ENCODE measurements around the gene KCND2. TPM values are rescaled to one million over a fixed set of nuclear protein-coding genes. Genes with fewer than 3 reads are reported as not detected.

The KCND2 gene
- total and polyA plus RNA-seq, 11 donors = 0.04 to 0.41 (median 0.16) TPM; not detected in 4

DNA sequence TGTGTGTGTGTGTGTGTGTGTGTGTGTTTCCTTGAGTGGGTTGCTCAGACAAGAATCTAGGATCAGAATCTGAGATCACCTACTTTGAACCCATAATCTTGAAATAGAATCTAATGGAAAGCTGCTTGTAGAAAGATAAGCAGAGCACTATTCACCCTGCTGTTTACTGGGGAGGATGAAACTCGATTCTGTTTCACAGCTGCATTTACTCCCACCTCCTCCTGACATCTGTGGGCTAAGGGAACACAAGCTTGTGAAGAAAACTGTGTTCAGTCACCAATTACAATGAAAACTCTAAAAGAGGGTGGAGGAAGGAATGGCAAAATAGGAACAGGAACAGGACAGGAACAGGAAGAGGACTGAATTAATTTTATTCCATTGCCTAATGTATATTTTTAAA is 315.4 kb downstream of the KCND2 start:
- Histone ChIP-seq H3K4me1 (no peaks in the 10 kb centered on the region), H3K9me3 (no peaks in the 10 kb centered on the region), H3K27ac (no peak overlapping the region), H3K4me3 (no peak overlapping the region), H3K36me3 (no peaks in the 10 kb centered on the region), H3K27me3 (no peaks in the 10 kb centered on the region)
- DNase-seq = no peak
- 0 to 14% (median 5%) methylated on average over 1 of the region's 1 CpG for WGBS, 4 donors
- ATAC-seq = no peak
- TF ChIP-seq CTCF (IDR thresholded peaks at IDR 0.05) (no peak), POLR2A (IDR thresholded peaks at IDR 0.05) (no peak)
- intact Hi-C loops (cut with DNase I) = no loop called here

GRCh38 chr7:120588862-120589261 is 315.9 kb downstream of the KCND2 start:
- no peak for ATAC-seq
- intact Hi-C loops (cut with DNase I) = no loop called here
- DNase-seq = no peak
- Histone ChIP-seq H3K4me1 (no peaks in the 10 kb centered on the region), H3K27me3 (no peaks in the 10 kb centered on the region), H3K9me3 (no peaks in the 10 kb centered on the region), H3K4me3 (no peak overlapping the region), H3K36me3 (no peaks in the 10 kb centered on the region), H3K27ac (no peak overlapping the region)
- TF ChIP-seq CTCF (IDR thresholded peaks at IDR 0.05) (no peak), POLR2A (IDR thresholded peaks at IDR 0.05) (no peak)
- WGBS, 4 donors = 63 to 70% (median 66%) methylated on average over 2 of the region's 2 CpGs

- intact Hi-C loops (cut with DNase I) = no loop called here
- Histone ChIP-seq H3K4me3 (no peak overlapping the region), H3K27ac (no peak overlapping the region), H3K27me3 (no peaks in the 10 kb centered on the region), H3K4me1 (no peaks in the 10 kb centered on the region), H3K36me3 (no peaks in the 10 kb centered on the region), H3K9me3 (no peaks in the 10 kb centered on the region)
- no peak for TF ChIP-seq CTCF (IDR thresholded peaks at IDR 0.05)
- no peak for TF ChIP-seq POLR2A (IDR thresholded peaks at IDR 0.05)
- 98 to 100% (median 99%) methylated on average over 1 of the region's 1 CpG for WGBS, 4 donors
- ATAC-seq (no peak), DNase-seq (no peak)
These were observed 327.6 kb downstream of the KCND2 start for GRCh38 chr7:120600607-120601006.

- H3K4me3 ChIP-seq = no peak overlapping the region
- no peak overlapping the region for H3K27ac ChIP-seq
- DNase-seq (no peak), ATAC-seq (no peak)
- no peaks in the 10 kb centered on the region for H3K27me3 ChIP-seq
- no peaks in the 10 kb centered on the region for H3K4me1 ChIP-seq
- H3K9me3 ChIP-seq = no peaks in the 10 kb centered on the region
- intact Hi-C loops (cut with DNase I) = no loop called here
- TF ChIP-seq CTCF (IDR thresholded peaks at IDR 0.05) (no peak), POLR2A (IDR thresholded peaks at IDR 0.05) (no peak)
- no peaks in the 10 kb centered on the region for H3K36me3 ChIP-seq
These were observed 330.4 kb downstream of the KCND2 start for GRCh38 chr7:120603366-120603765.
